ENCODE data around the gene C17orf107.

The C17orf107 gene

GRCh38 chr17:4891411-4892410, 7.6 kb upstream of the C17orf107 start:
- no peak for TF ChIP-seq CTCF (IDR thresholded peaks at IDR 0.05; ENCODE audit: low read depth, low read length, missing control alignments)
- no peak overlapping the region for H3K4me3 ChIP-seq (replicated peaks; ENCODE audit: low read depth, low read length)

GRCh38 chr17:4892499-4893221, 6.7 kb upstream of the C17orf107 start:
- TF ChIP-seq CTCF (IDR thresholded peaks at IDR 0.05; ENCODE audit: low read depth, low read length, missing control alignments): no peak
- H3K4me3 ChIP-seq (replicated peaks; ENCODE audit: low read depth, low read length): no peak overlapping the region

More at GRCh38 chr17:4891411-4892410, 7.6 kb upstream of the C17orf107 start:
- no peak for DNase-seq (ENCODE audit: extremely low read depth, low read depth)

GRCh38 chr17:4893272-4893671, 6.1 kb upstream of the C17orf107 start:
- no peak for DNase-seq (ENCODE audit: extremely low read depth, low read depth)
- TF ChIP-seq CTCF (IDR thresholded peaks at IDR 0.05; ENCODE audit: low read depth, low read length, missing control alignments): no peak

More at GRCh38 chr17:4892499-4893221, 6.7 kb upstream of the C17orf107 start:
- DNase-seq (ENCODE audit: extremely low read depth, low read depth): no peak

GRCh38 chr17:4893721-4894560, 5.4 kb upstream of the C17orf107 start:
- no peak for TF ChIP-seq CTCF (IDR thresholded peaks at IDR 0.05; ENCODE audit: low read depth, low read length, missing control alignments)
- no peak overlapping the region for H3K4me3 ChIP-seq (replicated peaks; ENCODE audit: low read depth, low read length)
- DNase-seq (ENCODE audit: extremely low read depth, low read depth): no peak

More at GRCh38 chr17:4893272-4893671, 6.1 kb upstream of the C17orf107 start:
- H3K4me3 ChIP-seq (replicated peaks; ENCODE audit: low read depth, low read length): no peak overlapping the region

- DNase-seq (ENCODE audit: extremely low read depth, low read depth): no peak
- no peak for TF ChIP-seq CTCF (IDR thresholded peaks at IDR 0.05; ENCODE audit: low read depth, low read length, missing control alignments)
- no peak overlapping the region for H3K4me3 ChIP-seq (replicated peaks; ENCODE audit: low read depth, low read length)
These were observed 4.2 kb upstream of the C17orf107 start for GRCh38 chr17:4895121-4895520.
